CD4-positive, alpha-beta T cell treated with Interleukin-2 at 100 ng/mL for 4 hours (primary cell): ENCODE measurements around the gene CLPTM1.
A peak's percentile ranks its signal among the peaks of the same experiment; 100 is the strongest.

Experiments
- DNase-seq: peaks from one replicate; pipeline ENCODE4 v3.0.0-alpha.2; 2020; ENCODE audit warnings: low spot score

Gene CLPTM1

GRCh38 chr19:45011959-45012358 lies 56.8 kb downstream of the CLPTM1 start:
- no peak for DNase-seq

- peak; percentile 89 for DNase-seq
Measured at GRCh38 chr19:45016388-45017314, 61.5 kb downstream of the CLPTM1 start.

- DNase-seq = no peak
Measured at GRCh38 chr19:45019187-45019586, 64.0 kb downstream of the CLPTM1 start.

- DNase-seq = no peak
Measured at GRCh38 chr19:45020071-45020470, 64.9 kb downstream of the CLPTM1 start.

DNA sequence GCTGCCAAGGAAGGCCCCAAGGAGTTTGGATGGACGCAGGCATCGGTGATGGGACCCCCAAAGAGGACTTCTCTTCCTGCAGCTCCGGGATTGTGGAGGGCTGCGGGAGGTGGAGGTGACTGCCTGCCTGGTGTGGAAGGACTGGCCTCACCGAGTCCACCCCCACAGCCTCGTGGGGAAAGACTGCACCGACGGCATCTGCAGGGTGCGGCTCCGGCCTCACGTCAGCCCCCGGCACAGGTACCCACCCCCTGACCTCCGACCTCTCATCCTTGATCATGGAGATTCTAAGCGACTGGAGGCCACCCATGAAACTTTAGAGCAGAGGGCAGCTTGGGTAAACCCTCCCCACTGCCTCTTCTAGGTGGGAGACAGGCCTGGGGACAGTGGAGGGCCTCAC lies 66.8 kb downstream of the CLPTM1 start:
- no peak for DNase-seq

GRCh38 chr19:45023048-45023447 lies 67.9 kb downstream of the CLPTM1 start:
- DNase-seq = no peak

DNA sequence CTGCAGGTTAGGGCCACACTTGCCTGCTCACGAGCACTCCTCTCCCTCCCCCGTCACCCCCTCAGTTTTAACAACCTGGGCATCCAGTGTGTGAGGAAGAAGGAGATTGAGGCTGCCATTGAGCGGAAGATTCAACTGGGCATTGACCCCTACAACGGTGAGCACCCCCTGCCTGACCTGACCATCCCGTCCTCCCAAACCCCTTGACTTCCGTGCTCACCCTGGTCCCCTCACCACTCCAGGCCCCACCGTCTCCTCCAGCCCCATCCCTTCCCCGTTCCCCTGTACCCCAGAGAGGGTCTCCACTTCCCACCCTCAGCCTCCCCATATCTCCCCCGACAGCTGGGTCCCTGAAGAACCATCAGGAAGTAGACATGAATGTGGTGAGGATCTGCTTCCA lies 70.1 kb downstream of the CLPTM1 start:
- no peak for DNase-seq

- no peak for DNase-seq
Measured at GRCh38 chr19:45027371-45027770, 72.2 kb downstream of the CLPTM1 start.

- DNase-seq = no peak
Measured at GRCh38 chr19:45030825-45031224, 75.6 kb downstream of the CLPTM1 start.

- DNase-seq = no peak
Measured at GRCh38 chr19:45032421-45032820, 77.2 kb downstream of the CLPTM1 start.

GRCh38 chr19:45035755-45036154 lies 80.6 kb downstream of the CLPTM1 start:
- DNase-seq = no peak

GRCh38 chr19:45037393-45038169 lies 82.4 kb downstream of the CLPTM1 start:
- DNase-seq = no peak

GRCh38 chr19:45038931-45039893 lies 84.0 kb downstream of the CLPTM1 start, which contains the start of gene CLASRP:
CLASRP (plus strand) TSS chr19:45039045; CDS start chr19:45040213, 1,168 bp downstream.
- peak; percentile 86 for DNase-seq

- no peak for DNase-seq
Measured at GRCh38 chr19:45040059-45040771, 85.0 kb downstream of the CLPTM1 start.

DNA sequence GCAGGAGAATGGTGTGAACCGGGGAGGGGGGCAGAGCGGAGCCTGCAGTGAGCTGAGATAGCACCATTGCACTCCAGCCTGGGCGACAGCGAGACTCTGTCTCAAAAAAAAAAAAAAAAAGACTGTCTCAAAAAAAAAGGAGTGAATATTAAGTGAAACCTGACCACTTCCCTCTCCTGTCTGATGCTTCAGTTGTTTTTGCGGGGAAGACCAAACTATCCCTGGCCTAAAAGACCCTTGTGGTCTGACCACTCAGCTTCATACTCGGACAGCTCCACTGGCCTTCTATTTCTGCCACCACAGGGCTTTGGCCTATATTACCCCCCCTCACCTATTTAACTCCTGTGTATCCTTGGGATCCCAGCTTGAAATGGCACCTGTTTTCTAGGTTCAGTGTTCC lies 85.9 kb downstream of the CLPTM1 start:
- no peak for DNase-seq
